Smooth muscle cell (in vitro differentiated cells): Measurements from ENCODE around the gene ZNF70. TPM values are rescaled to one million over a fixed set of nuclear protein-coding genes. Genes with fewer than 3 reads are reported as not detected.

ENCODE experiments used
- DNase-seq: peaks from one replicate; lab custom pipeline; 2025; ENCODE audit not compliant: unreplicated experiment; lab: John Stamatoyannopoulos, UW
- H2AFZ ChIP-seq: fragments of 200-600 bp; sonication (generic); 2 replicates; pipeline ENCODE4 v1.6.0; 2016; ENCODE audit warnings: antibody characterized with exemption, low read depth, mild to moderate bottlenecking
- H3F3A ChIP-seq: fragments of 200-600 bp; sonication (generic); 2 replicates; pipeline ENCODE4 v1.6.0; 2017; ENCODE audit warnings: antibody characterized with exemption, low read depth
- H3K27ac ChIP-seq: fragments of 200-600 bp; sonication (generic); 2 replicates; pipeline ENCODE4 v1.5.1; 2016; ENCODE audit warnings: low read depth, mild to moderate bottlenecking
- H3K27me3 ChIP-seq: fragments of 200-600 bp; sonication (generic); 2 replicates; pipeline ENCODE4 v1.6.1; 2016; ENCODE audit warnings: low read depth, mild to moderate bottlenecking
- H3K36me3 ChIP-seq: fragments of 200-600 bp; sonication (generic); 2 replicates; pipeline ENCODE4 v1.5.1; 2016; ENCODE audit warnings: low read depth
- H3K4me1 ChIP-seq: fragments of 200-600 bp; sonication (generic); 2 replicates; pipeline ENCODE4 v1.5.1; 2016; ENCODE audit warnings: low read depth
- H3K4me2 ChIP-seq: fragments of 200-600 bp; sonication (generic); 2 replicates; pipeline ENCODE4 v1.6.0; 2016; ENCODE audit warnings: mild to moderate bottlenecking
- H3K4me3 ChIP-seq: fragments of 200-600 bp; sonication (generic); 2 replicates; pipeline ENCODE4 v1.5.1; 2016; ENCODE audit warnings: mild to moderate bottlenecking
- H3K79me2 ChIP-seq: fragments of 200-600 bp; sonication (generic); 2 replicates; pipeline ENCODE4 v1.6.0; 2016; ENCODE audit warnings: low read depth, mild to moderate bottlenecking
- H3K9ac ChIP-seq: fragments of 200-600 bp; sonication (generic); 2 replicates; pipeline ENCODE4 v1.6.0; 2016; ENCODE audit warnings: low read depth
- H3K9me3 ChIP-seq: fragments of 200-600 bp; sonication (generic); replicated peaks from 2 replicates; pipeline ENCODE4 v1.5.1; 2016; ENCODE audit warnings: low read depth
- H4K20me1 ChIP-seq: fragments of 200-600 bp; sonication (generic); 2 replicates; pipeline ENCODE4 v1.6.0; 2016; ENCODE audit warnings: low read depth
- CTCF ChIP-seq: fragments of 200-600 bp; sonication (generic); IDR thresholded peaks from 2 replicates; pipeline ENCODE4 v1.5.1; 2017; ENCODE audit warnings: borderline replicate concordance, mild to moderate bottlenecking, antibody characterized with exemption; ENCODE audit not compliant: insufficient read depth, poor library complexity, severe bottlenecking
- WGBS: methylation state at CpG from one replicate; pipeline ENCODE4 v1.1.7; 2016; ENCODE audit warnings: low lambda C conversion rate; 5-methylcytosine and 5-hydroxymethylcytosine counted together
- polyA plus RNA-seq: library from polyadenylated mRNA; unstranded; fragments of >200 nt; fragmentation: Nextera tagmentation; extraction: Ambion mirVana; gene quantifications from 2 replicates; pipeline ENCODE4 v1.2.1, GENCODE V29; 2016
- total RNA-seq: library from RNA; depleted of rRNA; stranded (reverse); fragments of >200 nt; gene quantifications from 2 replicates; pipeline ENCODE4 v1.2.3, GENCODE V29; 2014

The ZNF70 gene
- total and polyA plus RNA-seq, 2 experiments from 2014 or later = 2.4 to 6.9 TPM

GRCh38 chr22:23782703-23783102, 31.8 kb upstream of the ZNF70 start:
- no peaks in the 10 kb centered on the region for H3K9me3 ChIP-seq
- H3K4me1 ChIP-seq = peaks cover 7% of the 10 kb centered on the region
- H3K79me2 ChIP-seq = peaks cover 4% of the 10 kb centered on the region
- no peak overlapping the region for H3K4me2 ChIP-seq
- TF ChIP-seq CTCF = no peak
- H4K20me1 ChIP-seq = peaks cover 4% of the 10 kb centered on the region
- H3K4me3 ChIP-seq = no peak overlapping the region
- no peak overlapping the region for H3K27ac ChIP-seq
- H2AFZ ChIP-seq = no peak overlapping the region
- DNase-seq = no peak
- no peaks in the 10 kb centered on the region for H3F3A ChIP-seq
- H3K27me3 ChIP-seq = no peaks in the 10 kb centered on the region
- no peaks in the 10 kb centered on the region for H3K36me3 ChIP-seq
- no peak overlapping the region for H3K9ac ChIP-seq
- WGBS = 96% methylated on average over 1 of the region's 1 CpG

- no peak for TF ChIP-seq CTCF
- no peaks in the 10 kb centered on the region for H3K79me2 ChIP-seq
- H3K27me3 ChIP-seq = no peaks in the 10 kb centered on the region
- H3K9ac ChIP-seq = no peak overlapping the region
- no peaks in the 10 kb centered on the region for H3K36me3 ChIP-seq
- H3F3A ChIP-seq = no peaks in the 10 kb centered on the region
- no peak overlapping the region for H3K27ac ChIP-seq
- DNase-seq = no peak
- no peaks in the 10 kb centered on the region for H3K9me3 ChIP-seq
- H2AFZ ChIP-seq = no peak overlapping the region
- H3K4me2 ChIP-seq = no peak overlapping the region
- H3K4me3 ChIP-seq = no peak overlapping the region
- 98% methylated on average over 16 of the region's 16 CpGs for WGBS
- no peaks in the 10 kb centered on the region for H4K20me1 ChIP-seq
- H3K4me1 ChIP-seq = peaks cover 5% of the 10 kb centered on the region
Observed at GRCh38 chr22:23782252-23782651, 31.3 kb upstream of the ZNF70 start.

- no peaks in the 10 kb centered on the region for H3K9me3 ChIP-seq
- 63% methylated on average over 14 of the region's 14 CpGs for WGBS
- no peaks in the 10 kb centered on the region for H4K20me1 ChIP-seq
- no peaks in the 10 kb centered on the region for H3F3A ChIP-seq
- H3K9ac ChIP-seq = no peak overlapping the region
- H3K79me2 ChIP-seq = no peaks in the 10 kb centered on the region
- TF ChIP-seq CTCF = no peak
- no peak for DNase-seq
- H3K4me3 ChIP-seq = no peak overlapping the region
- H2AFZ ChIP-seq = no peak overlapping the region
- no peaks in the 10 kb centered on the region for H3K36me3 ChIP-seq
- H3K27ac ChIP-seq = no peak overlapping the region
- peak overlapping the region; percentile 51 for H3K4me2 ChIP-seq
- H3K27me3 ChIP-seq = no peaks in the 10 kb centered on the region
- peaks cover 5% of the 10 kb centered on the region for H3K4me1 ChIP-seq
Observed at GRCh38 chr22:23781511-23782183, 30.7 kb upstream of the ZNF70 start.

GRCh38 chr22:23781065-23781464, 30.2 kb upstream of the ZNF70 start:
- H3K4me3 ChIP-seq = no peak overlapping the region
- no peaks in the 10 kb centered on the region for H3K27me3 ChIP-seq
- H4K20me1 ChIP-seq = no peaks in the 10 kb centered on the region
- no peak overlapping the region for H3K4me2 ChIP-seq
- no peak overlapping the region for H2AFZ ChIP-seq
- H3K9ac ChIP-seq = no peak overlapping the region
- H3K36me3 ChIP-seq = no peaks in the 10 kb centered on the region
- H3K9me3 ChIP-seq = no peaks in the 10 kb centered on the region
- no peak for DNase-seq
- no peaks in the 10 kb centered on the region for H3F3A ChIP-seq
- no peak for TF ChIP-seq CTCF
- no peaks in the 10 kb centered on the region for H3K4me1 ChIP-seq
- H3K27ac ChIP-seq = no peak overlapping the region
- WGBS = 85% methylated on average over 15 of the region's 15 CpGs
- H3K79me2 ChIP-seq = no peaks in the 10 kb centered on the region
